GM12878 (cell line): ENCODE results near the gene TOMM20. TPM values are rescaled to one million over a fixed set of nuclear protein-coding genes. Genes with fewer than 3 reads are reported as not detected.

Experiments used
- ATAC-seq: fragments of 200-7000 bp; cut with Tn5 transposase; 3 replicates; pipeline ENCODE4 v1.9.1; 2020; ENCODE audit warnings: mild to moderate bottlenecking, moderate library complexity
- BruUV-seq: library from RNA; stranded (reverse); fragments of 400-500 nt; replicated peaks from 2 replicates; lab custom pipeline; 2021; lab: Mats Ljungman, UMichigan
- CTCF ChIA-PET: fragments of 300-600 bp; sonication (Branson Sonifier 250); formaldehyde crosslinking; extraction: SDS; loops from one replicate; lab custom pipeline; 2021; ENCODE audit warnings: inconsistent platforms; lab: Yijun Ruan, JAX
- POLR2A ChIA-PET: fragments of 350-600 bp; formaldehyde crosslinking; extraction: SDS; loops from one replicate; lab custom pipeline; 2021; ENCODE audit warnings: inconsistent platforms; lab: Charles Lee
- RAD21 ChIA-PET: fragments of 300-600 bp; sonication (Branson Sonifier 250); formaldehyde crosslinking; loops from one replicate; lab custom pipeline; 2023; ENCODE audit warnings: antibody characterized with exemption; ENCODE audit not compliant: unreplicated experiment; lab: Charles Lee
- SMC1A ChIA-PET: fragments of 300-600 bp; sonication (Branson Sonifier 250); formaldehyde crosslinking; loops from one replicate; lab custom pipeline; 2023; ENCODE audit not compliant: unreplicated experiment, uncharacterized antibody; lab: Charles Lee
- DNase-seq: peaks from one replicate; pipeline ENCODE4 v3.0.0-alpha.2; 2011; ENCODE audit warnings: low read depth, low spot score
- FAIRE-seq: peaks from 3 replicates; lab custom pipeline; 2011; peaks lifted over from hg19 to GRCh38; lab: Jason Lieb, UNC
- H2AFZ ChIP-seq: 2 replicates; pipeline ENCODE4 v1.6.0; 2011; ENCODE audit warnings: low read depth, low read length, control low read depth; ENCODE audit not compliant: control insufficient read depth
- H3K27ac ChIP-seq: 2 replicates; pipeline ENCODE4 v1.5.1; 2011; ENCODE audit warnings: control low read depth; ENCODE audit not compliant: control insufficient read depth, insufficient read depth
- H3K27me3 ChIP-seq, 2 experiments: replicated peaks in 1 of 2; 2 replicates each; pipeline versions ENCODE4 v1.6.0 to v1.6.1; 2011; ENCODE audit warnings: low read length in 1 of 2; ENCODE audit not compliant: control insufficient read depth in 2 of 2, insufficient read depth in 2 of 2
- H3K36me3 ChIP-seq, 2 experiments: 2 replicates each; pipeline ENCODE4 v1.5.1; 2011; ENCODE audit warnings: low read length in 1 of 2; ENCODE audit not compliant: control insufficient read depth in 2 of 2, insufficient read depth in 2 of 2
- H3K4me1 ChIP-seq: 2 replicates; pipeline ENCODE4 v1.6.1; 2011; ENCODE audit warnings: mild to moderate bottlenecking, low read length, moderate library complexity, mixed read lengths; ENCODE audit not compliant: control insufficient read depth, insufficient read depth
- H3K4me2 ChIP-seq: 2 replicates; pipeline ENCODE4 v1.6.0; 2011; ENCODE audit warnings: control low read depth; ENCODE audit not compliant: control insufficient read depth, insufficient read depth
- H3K4me3 ChIP-seq: fragments of 200-600 bp; sonication (generic); 2 replicates; pipeline ENCODE4 v1.5.1; 2016
- H3K79me2 ChIP-seq: 2 replicates; pipeline ENCODE4 v1.6.0; 2011; ENCODE audit warnings: low read length; ENCODE audit not compliant: control insufficient read depth, insufficient read depth
- H3K9ac ChIP-seq: 2 replicates; pipeline ENCODE4 v1.8.0; 2011; ENCODE audit warnings: low read length, control low read depth, mixed read lengths; ENCODE audit not compliant: control insufficient read depth, insufficient read depth
- H3K9me3 ChIP-seq: replicated peaks from 3 replicates; pipeline ENCODE4 v1.5.1; 2011; ENCODE audit warnings: mild to moderate bottlenecking, low read length; ENCODE audit not compliant: control insufficient read depth, insufficient read depth
- H4K20me1 ChIP-seq: 2 replicates; pipeline ENCODE4 v1.6.0; 2011; ENCODE audit not compliant: control insufficient read depth, insufficient read depth
- ATF7 ChIP-seq: fragments of 450-650 bp; IDR thresholded peaks from 2 replicates; pipeline ENCODE4 v1.6.1; 2016; ENCODE audit warnings: low read depth, mild to moderate bottlenecking
- ESRRA ChIP-seq: IDR thresholded peaks from 2 replicates; pipeline ENCODE4 v1.6.1; 2012; ENCODE audit warnings: mild to moderate bottlenecking, low read length, improper control_type of control experiment
- ETV6 ChIP-seq, 2 experiments: fragments of 450-650 bp in 1 of 2; IDR thresholded peaks in 1 of 2; conservative IDR thresholded peaks in 1 of 2; 2 replicates each; pipeline ENCODE4 v1.6.1; 2014; ENCODE audit warnings: antibody characterized with exemption in 1 of 2, borderline replicate concordance in 1 of 2, low read depth in 1 of 2, mild to moderate bottlenecking in 1 of 2, moderate library complexity in 1 of 2
- HDAC2 ChIP-seq: fragments of 200-600 bp; sonication (generic); IDR thresholded peaks from 2 replicates; pipeline ENCODE4 v1.6.1; 2017
- IRF5 ChIP-seq: fragments of 450-650 bp; IDR thresholded peaks from 2 replicates; pipeline ENCODE4 v1.6.1; 2017; ENCODE audit warnings: borderline replicate concordance
- NKRF ChIP-seq: fragments of 450-650 bp; conservative IDR thresholded peaks from 2 replicates; pipeline ENCODE4 v1.6.1; 2017; ENCODE audit warnings: mild to moderate bottlenecking, moderate library complexity
- PBX3 ChIP-seq: IDR thresholded peaks from 2 replicates; pipeline ENCODE4 v1.6.1; 2011; ENCODE audit warnings: mild to moderate bottlenecking, low read depth, low read length, moderate library complexity; ENCODE audit not compliant: insufficient replicate concordance
- POLR2A ChIP-seq: IDR thresholded peaks from 2 replicates; pipeline ENCODE4 v1.6.1; 2011; ENCODE audit warnings: low read depth, mild to moderate bottlenecking, low read length
- POLR2AphosphoS2 ChIP-seq: IDR thresholded peaks from 2 replicates; pipeline ENCODE4 v1.6.1; 2011; ENCODE audit warnings: low read depth, mild to moderate bottlenecking, low read length, improper control_type of control experiment, moderate library complexity
- RELA ChIP-seq: fragments of 450-650 bp; IDR thresholded peaks from 2 replicates; pipeline ENCODE4 v1.8.0; 2014; ENCODE audit warnings: borderline replicate concordance; ENCODE audit not compliant: partially characterized antibody
- TCF12 ChIP-seq: IDR thresholded peaks from 2 replicates; pipeline ENCODE4 v1.6.1; 2011; ENCODE audit warnings: low read depth, mild to moderate bottlenecking, low read length
- YBX1 ChIP-seq: fragments of 450-650 bp; IDR thresholded peaks from 2 replicates; pipeline ENCODE4 v1.6.1; 2016; ENCODE audit warnings: antibody characterized with exemption
- ZNF24 ChIP-seq: fragments of 450-650 bp; IDR thresholded peaks from 2 replicates; pipeline ENCODE4 v1.6.1; 2017; ENCODE audit warnings: antibody characterized with exemption, mild to moderate bottlenecking
- WGBS: methylation state at CpG from one replicate; pipeline ENCODE4 v1.1.6; 2016; ENCODE audit warnings: low lambda C conversion rate; ENCODE audit not compliant: insufficient replicate concordance, insufficient coverage; ENCODE audit errors: missing lambda C conversion rate; 5-methylcytosine and 5-hydroxymethylcytosine counted together
- in situ Hi-C: fragments of 300-500 bp; cut with MboI; formaldehyde crosslinking; loops from 9 replicates; pipeline ENCODE4 v1.14.3; 2018; ENCODE audit warnings: mixed read lengths
- intact Hi-C: fragments of 100-400 bp; cut with micrococcal nuclease; formaldehyde crosslinking; loops from one replicate; pipeline ENCODE4 v1.14.2; 2022; ENCODE audit not compliant: unreplicated experiment
- polyA plus RNA-seq, 11 experiments: library from polyadenylated mRNA; depleted of rRNA in 4 of 11; unstranded in 6 of 11; stranded (reverse) in 5 of 11; fragments of >200 nt; fragmentation: Nextera tagmentation in 4 of 11; fragmentation: Illumina TruSeq in 1 of 11; extraction: Ambion mirVana in 4 of 11; extraction: Trizol in 1 of 11; gene quantifications; 1 replicate in 1 of 11; 2 replicates in 10 of 11; pipeline versions ENCODE4 v1.2.1 to v1.2.3, GENCODE V29; 2011 to 2016; ENCODE audit warnings: inconsistent platforms in 2 of 11, missing spikeins in 2 of 11, low read depth in 1 of 11
- total RNA-seq, 4 experiments: library from RNA; depleted of rRNA in 3 of 4; stranded (reverse); fragments of >200 nt in 3 of 4; fragmentation: Illumina TruSeq in 1 of 4; extraction: Trizol in 1 of 4; gene quantifications; 2 replicates each; pipeline versions ENCODE4 v1.2.1 to v1.2.3, GENCODE V29; 2013 to 2021

TOMM20 gene
- total and polyA plus RNA-seq, 10 of the 15 experiments (the other 5 are each of a cell fraction or from before 2014, with no cell fraction given): 39.8 to 138 (median 70.1) TPM

GRCh38 chr1:235069176-235069575, 59.5 kb downstream of the TOMM20 start:
- Histone ChIP-seq H2AFZ (no peak overlapping the region), H3K36me3 (no peaks in the 10 kb centered on the region), H3K79me2 (no peaks in the 10 kb centered on the region), H3K9ac (no peak overlapping the region), H3K9me3 (no peaks in the 10 kb centered on the region), H3K4me3 (no peak overlapping the region), H3K4me2 (no peak overlapping the region), H4K20me1 (no peaks in the 10 kb centered on the region), H3K27ac (no peak overlapping the region), H3K27me3 (no peaks in the 10 kb centered on the region), H3K4me1 (peaks cover 13% of the 10 kb centered on the region)
- WGBS: 94% methylated on average over 5 of the region's 5 CpGs
- intact Hi-C loops: no loop called here
- ChIA-PET SMC1A (interaction anchor here (0.7 to 7.2 kb wide), 6 partner anchors 13 to 50 kb away, joined by 3 to 71 read pairs (median 4); no protein-coding TSS in a partner anchor), CTCF (interaction anchor here (1.5 kb wide), 1 partner anchor 93 kb away, joined by 3 read pairs; no protein-coding TSS in a partner anchor), RAD21 (interaction anchor here (1.1 to 1.6 kb wide), 2 partner anchors 13 to 34 kb away, joined by 3 read pairs; no protein-coding TSS in a partner anchor), POLR2A (interaction anchor here (1.3 kb wide), 1 partner anchor 54 kb away, joined by 3 read pairs; no protein-coding TSS in a partner anchor)
- DNase-seq (no peak), FAIRE-seq (no peak), ATAC-seq (no peak)
- TF ChIP-seq TCF12 (no peak), ESRRA (no peak), NKRF (no peak), ETV6 (conservative IDR thresholded peaks at IDR 0.05 in 1 of 2, IDR thresholded peaks at IDR 0.05 in 1 of 2; ENCODE audit: borderline replicate concordance in 1 of 2, low read depth in 1 of 2) (no peak), ZNF24 (no peak), IRF5 (no peak), ATF7 (no peak), POLR2A (no peak), RELA (no peak), YBX1 (no peak), HDAC2 (no peak), PBX3 (no peak), POLR2AphosphoS2 (no peak)
- in situ Hi-C loops: no loop called here
- no TSS peak for BruUV-seq
